GM10248 (cell line): ENCODE results near the gene RBM20.

Experiments used
- CTCF ChIA-PET: fragments of 300-600 bp; sonication (Branson Sonifier 250); formaldehyde crosslinking; extraction: SDS; loops from one replicate; lab custom pipeline; 2021; ENCODE audit warnings: antibody characterized with exemption; lab: Yijun Ruan, JAX
- POLR2A ChIA-PET: fragments of 350-650 bp; sonication (Branson Sonifier 250); formaldehyde crosslinking; extraction: SDS; loops from one replicate; lab custom pipeline; 2020; ENCODE audit warnings: antibody characterized with exemption; lab: Yijun Ruan, JAX
- DNase-seq: peaks from one replicate; pipeline ENCODE4 v3.0.0; 2012; ENCODE audit errors: extremely low spot score
- TF ChIP-seq, protein P1 (sequence below): IDR thresholded peaks from 2 replicates; pipeline ENCODE4 v1.5.1; 2012; ENCODE audit warnings: mild to moderate bottlenecking, low read depth; ENCODE audit errors: extremely low read depth, missing control alignments, control extremely low read depth

The RBM20 gene

DNA sequence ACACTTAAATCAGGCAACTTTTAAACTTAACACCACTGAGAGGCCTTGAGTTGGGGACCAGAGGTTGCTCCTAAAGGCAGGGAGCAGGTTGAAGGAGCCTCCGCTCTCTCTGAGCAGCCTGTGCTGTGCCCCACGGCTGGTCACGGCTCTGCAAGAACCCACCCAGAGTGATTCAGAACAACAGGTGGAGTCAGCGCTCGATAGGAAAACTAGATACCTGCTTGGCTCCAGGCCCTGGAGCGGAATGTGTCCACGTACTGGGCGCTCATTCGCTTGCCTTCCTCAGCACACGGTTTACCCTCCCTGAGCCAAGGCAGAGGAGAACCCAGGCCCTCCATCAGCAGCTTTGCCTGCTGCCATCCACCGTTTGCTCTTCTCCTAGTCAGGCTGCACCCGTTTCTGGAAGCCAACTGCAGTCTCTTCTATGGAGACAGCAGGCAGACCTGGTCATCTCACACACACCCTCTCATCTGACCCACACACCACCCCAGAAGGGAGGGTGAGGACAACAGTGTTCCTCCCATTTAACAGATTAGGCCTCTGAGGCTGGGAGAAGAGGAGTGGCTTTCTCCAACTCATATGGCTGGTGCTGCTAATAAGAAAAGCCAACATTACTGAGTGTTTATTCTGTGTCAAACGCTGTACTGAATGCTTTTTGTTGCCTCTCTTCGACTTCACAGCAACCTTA is 189.9 kb downstream of the RBM20 start:
- CTCF ChIA-PET: interaction anchor here (1.5 kb wide), 1 partner anchor 8 kb away, joined by 3 read pairs; no protein-coding TSS in a partner anchor
- TF ChIP-seq, protein P1, sequence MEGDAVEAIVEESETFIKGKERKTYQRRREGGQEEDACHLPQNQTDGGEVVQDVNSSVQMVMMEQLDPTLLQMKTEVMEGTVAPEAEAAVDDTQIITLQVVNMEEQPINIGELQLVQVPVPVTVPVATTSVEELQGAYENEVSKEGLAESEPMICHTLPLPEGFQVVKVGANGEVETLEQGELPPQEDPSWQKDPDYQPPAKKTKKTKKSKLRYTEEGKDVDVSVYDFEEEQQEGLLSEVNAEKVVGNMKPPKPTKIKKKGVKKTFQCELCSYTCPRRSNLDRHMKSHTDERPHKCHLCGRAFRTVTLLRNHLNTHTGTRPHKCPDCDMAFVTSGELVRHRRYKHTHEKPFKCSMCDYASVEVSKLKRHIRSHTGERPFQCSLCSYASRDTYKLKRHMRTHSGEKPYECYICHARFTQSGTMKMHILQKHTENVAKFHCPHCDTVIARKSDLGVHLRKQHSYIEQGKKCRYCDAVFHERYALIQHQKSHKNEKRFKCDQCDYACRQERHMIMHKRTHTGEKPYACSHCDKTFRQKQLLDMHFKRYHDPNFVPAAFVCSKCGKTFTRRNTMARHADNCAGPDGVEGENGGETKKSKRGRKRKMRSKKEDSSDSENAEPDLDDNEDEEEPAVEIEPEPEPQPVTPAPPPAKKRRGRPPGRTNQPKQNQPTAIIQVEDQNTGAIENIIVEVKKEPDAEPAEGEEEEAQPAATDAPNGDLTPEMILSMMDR: no peak
- DNase-seq: no peak
- POLR2A ChIA-PET: interaction anchor here (0.6 kb wide), 1 partner anchor 9 kb away, joined by 3 read pairs; no protein-coding TSS in a partner anchor

DNA sequence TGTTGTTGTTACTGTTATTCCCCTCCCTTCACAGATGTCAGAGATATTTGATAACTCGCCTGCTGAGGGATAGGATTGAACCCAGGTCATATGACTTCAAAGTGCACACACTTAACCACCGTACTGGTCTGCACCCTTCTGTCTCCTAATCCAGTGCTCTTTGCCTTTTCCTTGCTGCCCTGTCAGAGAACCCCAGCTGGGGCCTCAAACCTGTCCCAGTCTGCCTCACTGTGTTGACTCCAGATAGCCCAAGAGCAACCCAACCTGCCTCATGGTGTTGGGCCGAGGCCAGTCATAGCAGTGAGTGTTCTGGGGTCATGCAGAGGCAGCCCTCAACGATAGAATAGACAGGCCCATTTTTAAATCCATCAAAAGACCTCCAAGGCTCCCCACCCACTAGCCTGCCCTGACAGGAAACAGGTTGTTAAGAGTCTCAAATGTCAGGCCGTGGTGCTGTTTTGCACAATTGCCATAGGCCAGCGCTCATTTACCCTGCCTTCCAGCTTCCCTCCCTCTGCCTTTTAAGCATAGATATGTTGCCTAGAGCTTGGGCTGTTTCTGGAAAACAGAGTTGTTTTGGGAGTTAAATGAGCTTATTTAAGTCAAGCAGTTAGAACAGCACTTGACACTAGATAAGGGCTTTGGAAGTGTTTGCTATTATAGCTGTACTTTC is 190.6 kb downstream of the RBM20 start:
- POLR2A ChIA-PET: interaction anchor here (0.6 kb wide), 2 partner anchors 8 to 227 kb away, joined by 3 read pairs; no protein-coding TSS in a partner anchor
- CTCF ChIA-PET: interaction anchor here (0.9 to 2.7 kb wide), 6 partner anchors 13 to 56 kb away, joined by 3 to 10 read pairs (median 5); no protein-coding TSS in a partner anchor
- TF ChIP-seq, protein P1: no peak
- no peak for DNase-seq

DNA sequence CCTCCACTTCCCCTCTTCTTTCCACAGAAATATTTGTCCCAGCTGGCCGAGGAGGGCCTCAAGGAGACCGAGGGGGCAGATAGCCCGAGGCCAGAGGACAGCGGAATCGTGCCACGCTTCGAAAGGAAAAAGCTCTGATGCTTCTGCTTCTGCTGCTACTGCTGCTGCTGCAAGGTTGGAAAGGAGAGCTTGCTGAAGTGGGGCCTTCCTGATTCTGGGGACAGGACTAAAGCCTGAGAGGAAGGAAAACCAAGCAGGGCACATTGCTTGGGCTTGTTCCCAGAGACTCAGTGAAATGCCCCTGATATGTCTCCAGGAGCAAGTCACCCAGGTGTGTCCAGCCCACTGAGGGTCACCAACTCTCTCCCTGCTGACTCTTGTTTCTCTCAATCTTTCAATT is 191.7 kb downstream of the RBM20 start:
- POLR2A ChIA-PET: no interaction called here
- TF ChIP-seq, protein P1: no peak
- CTCF ChIA-PET: interaction anchor here (0.9 to 2.7 kb wide), 7 partner anchors 10 to 54 kb away, joined by 3 to 10 read pairs (median 7); no protein-coding TSS in a partner anchor
- no peak for DNase-seq

DNA sequence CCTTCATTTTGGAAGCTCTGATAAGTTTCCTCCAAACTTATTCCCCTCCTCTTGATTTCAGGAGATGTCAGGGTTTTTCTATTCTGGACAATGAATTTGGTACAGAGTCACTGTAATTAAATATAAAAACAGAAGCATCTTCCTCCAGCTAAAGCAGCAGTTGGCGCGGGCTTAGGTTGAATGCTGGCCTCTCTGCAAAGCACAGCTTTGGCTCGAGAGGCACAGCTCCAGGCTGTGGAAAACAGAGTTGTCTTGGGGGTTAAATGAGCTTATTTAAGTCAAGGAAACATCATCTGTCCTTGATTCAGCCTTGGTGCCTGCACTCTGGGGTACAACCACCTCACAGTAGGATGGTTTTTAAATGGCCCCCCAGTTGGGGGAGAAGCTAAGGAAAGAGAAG is 192.6 kb downstream of the RBM20 start:
- TF ChIP-seq, protein P1: no peak
- ChIA-PET CTCF (interaction anchor here (0.9 to 4.0 kb wide), 11 partner anchors 9 to 57 kb away, joined by 3 to 19 read pairs (median 5); no protein-coding TSS in a partner anchor), POLR2A (interaction anchor here (0.6 to 0.7 kb wide), 2 partner anchors 8 to 36 kb away, joined by 3 read pairs; no protein-coding TSS in a partner anchor)
- no peak for DNase-seq

DNA sequence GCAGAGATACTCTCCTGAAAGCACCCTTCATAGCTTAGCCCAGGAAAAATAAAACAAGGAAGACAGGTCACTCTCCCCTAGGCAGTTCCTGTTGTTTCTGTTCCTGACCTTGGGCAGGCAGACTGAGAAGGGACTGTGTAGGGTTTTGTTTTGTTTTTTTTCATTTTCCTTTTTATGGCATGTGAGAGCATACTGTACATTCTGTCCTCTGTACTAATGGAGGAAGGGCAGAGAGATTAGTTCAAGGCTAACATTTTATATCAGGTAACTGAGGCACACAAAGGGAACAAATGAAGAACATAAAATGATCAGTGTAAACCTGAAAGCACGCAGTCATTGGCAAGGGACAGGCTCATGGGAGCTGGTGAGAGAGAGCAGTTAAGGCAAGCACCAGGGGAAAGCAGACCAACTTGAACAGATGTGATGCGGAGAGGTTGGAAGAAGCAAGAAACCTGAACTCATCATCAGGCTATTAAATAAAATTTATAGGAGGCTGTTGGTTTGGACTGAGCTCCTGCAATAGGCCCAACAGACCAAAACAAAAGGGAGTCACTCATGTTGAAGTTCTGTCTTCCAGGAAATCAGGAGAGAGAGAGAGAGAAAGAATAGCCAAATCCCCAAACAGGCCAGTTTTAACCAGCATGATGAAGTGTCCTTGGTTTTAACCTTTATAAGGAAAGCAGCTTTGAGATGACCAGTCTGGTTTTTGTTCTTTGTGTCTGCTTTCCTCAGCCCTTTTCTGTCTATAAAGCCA is 193.5 kb downstream of the RBM20 start:
- DNase-seq: no peak
- ChIA-PET CTCF (interaction anchor here (1.1 to 4.0 kb wide), 10 partner anchors 8 to 79 kb away, joined by 3 to 19 read pairs (median 7); no protein-coding TSS in a partner anchor), POLR2A (no interaction called here)
- TF ChIP-seq, protein P1: no peak
